Gastroesophageal sphincter (tissue), 4 donors: ENCODE measurements around the gene NABP1. TPM values are rescaled to one million over a fixed set of nuclear protein-coding genes. Genes with fewer than 3 reads are reported as not detected.

ENCODE experiments used
- ATAC-seq: fragments of 150-250 bp; one replicate; pipeline ENCODE4 v1.9.1; 2016; ENCODE audit warnings: mild to moderate bottlenecking, moderate library complexity
- H3K27ac ChIP-seq, 4 donors: fragments of 200-600 bp; sonication (generic) in 3 of 4; 1 replicate in 3 of 4; 2 replicates in 1 of 4; pipeline ENCODE4 v1.5.1; 2016 to 2019
- H3K27me3 ChIP-seq: fragments of 200-600 bp; sonication (generic); one replicate; pipeline ENCODE4 v1.5.1; 2019
- H3K36me3 ChIP-seq, 2 donors: fragments of 200-600 bp; sonication (generic); one replicate each; pipeline ENCODE4 v1.5.1; 2019; ENCODE audit warnings: control low read depth in 1 of 2
- H3K4me1 ChIP-seq, 3 donors: fragments of 200-600 bp; sonication (generic); 1 replicate in 2 of 3; 2 replicates in 1 of 3; pipeline ENCODE4 v1.5.1; 2016 to 2019; ENCODE audit warnings: control low read depth in 2 of 3
- H3K4me3 ChIP-seq, 2 donors: fragments of 200-600 bp; sonication (generic); one replicate each; pipeline ENCODE4 v1.5.1; 2019; ENCODE audit warnings: mild to moderate bottlenecking in 1 of 2, moderate library complexity in 1 of 2
- H3K9me3 ChIP-seq, 3 donors: fragments of 200-600 bp; sonication (generic); one replicate each; pipeline ENCODE4 v1.5.1; 2017 to 2019; ENCODE audit warnings: control low read depth in 2 of 3
- CTCF ChIP-seq, 4 experiments: fragments of 200-600 bp in 2 of 4; fragments of 450-650 bp in 2 of 4; sonication (generic) in 1 of 4; IDR thresholded peaks; one replicate each; pipeline ENCODE4 v1.5.1; 2017 to 2019; ENCODE audit warnings: antibody characterized with exemption in 4 of 4, mild to moderate bottlenecking in 2 of 4, moderate library complexity in 2 of 4
- EP300 ChIP-seq: sonication (generic); formaldehyde crosslinking; IDR thresholded peaks from one replicate; pipeline ENCODE4 v1.6.1; 2017; ENCODE audit warnings: antibody characterized with exemption, mild to moderate bottlenecking
- POLR2A ChIP-seq, 2 donors: fragments of 450-650 bp; IDR thresholded peaks; one replicate each; pipeline ENCODE4 v1.6.1; 2017; ENCODE audit warnings: antibody characterized with exemption in 2 of 2, mild to moderate bottlenecking in 2 of 2, moderate library complexity in 1 of 2
- POLR2AphosphoS5 ChIP-seq: sonication (generic); formaldehyde crosslinking; IDR thresholded peaks from one replicate; pipeline ENCODE4 v1.6.1; 2017; ENCODE audit warnings: antibody characterized with exemption
- WGBS, 2 donors: methylation state at CpG; one replicate each; pipeline ENCODE4 v1.1.5; 2018; ENCODE audit warnings: low coverage in 1 of 2; 5-methylcytosine and 5-hydroxymethylcytosine counted together
- total RNA-seq, 4 donors: library from RNA; depleted of rRNA; stranded (reverse); fragments of >200 nt; gene quantifications; one replicate each; pipeline ENCODE4 v1.1.0, GENCODE V29; 2016

The NABP1 gene
- total RNA-seq, 4 donors from 2014 or later, result 2.8 to 30.7 (median 7.9) TPM

GRCh38 chr2:191713837-191714236 is 35.9 kb downstream of the NABP1 start:
- Histone ChIP-seq H3K36me3 (no peaks in the 10 kb centered on the region), H3K4me1 (no peaks in the 10 kb centered on the region), H3K9me3 (no peaks in the 10 kb centered on the region), H3K4me3 (no peak overlapping the region), H3K27me3 (no peaks in the 10 kb centered on the region), H3K27ac (no peak overlapping the region)
- TF ChIP-seq EP300 (no peak), POLR2AphosphoS5 (no peak), CTCF (IDR thresholded peaks at IDR 0.05) (no peak), POLR2A (IDR thresholded peaks at IDR 0.05) (no peak)
- 86% methylated on average over 1 of the region's 1 CpG; no CpG with 5 or more reads in 1 of the 2 donors for WGBS, 2 donors
- ATAC-seq, result no peak

- Histone ChIP-seq H3K27ac (no peak overlapping the region), H3K36me3 (no peaks in the 10 kb centered on the region), H3K4me1 (no peaks in the 10 kb centered on the region), H3K27me3 (no peaks in the 10 kb centered on the region), H3K9me3 (no peaks in the 10 kb centered on the region), H3K4me3 (no peak overlapping the region)
- no peak for TF ChIP-seq POLR2A (IDR thresholded peaks at IDR 0.05)
- 90 to 97% methylated on average over 3 to 4 of the region's 4 CpGs for WGBS, 2 donors
- ATAC-seq, result no peak
These were observed 37.0 kb downstream of the NABP1 start for GRCh38 chr2:191714925-191715324.

DNA sequence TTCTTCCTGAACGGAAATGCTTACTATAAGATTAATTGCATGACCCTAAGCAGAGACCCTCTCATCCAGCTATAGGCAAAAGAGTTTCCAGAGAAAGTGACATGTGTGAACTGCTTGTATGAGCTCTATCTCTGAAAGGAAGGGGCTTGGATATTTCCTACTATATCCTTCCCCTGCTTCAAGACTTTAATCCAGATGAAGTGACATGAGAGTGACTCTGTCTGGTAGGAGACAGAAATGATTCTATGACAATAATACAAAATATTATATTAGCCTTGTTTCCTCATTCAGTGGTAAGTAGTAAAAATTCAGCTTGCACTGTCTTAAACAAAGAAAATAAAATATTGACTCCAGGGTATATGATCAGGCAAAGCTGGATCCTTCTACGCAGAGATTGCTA is 37.5 kb downstream of the NABP1 start:
- 86 to 100% methylated on average over 1 to 2 of the region's 2 CpGs for WGBS, 2 donors
- TF ChIP-seq POLR2AphosphoS5 (no peak), POLR2A (IDR thresholded peaks at IDR 0.05) (no peak), CTCF (IDR thresholded peaks at IDR 0.05) (no peak), EP300 (no peak)
- ATAC-seq, result no peak
- Histone ChIP-seq H3K9me3 (no peaks in the 10 kb centered on the region), H3K27me3 (no peaks in the 10 kb centered on the region), H3K4me3 (no peak overlapping the region), H3K27ac (no peak overlapping the region), H3K36me3 (no peaks in the 10 kb centered on the region), H3K4me1 (no peaks in the 10 kb centered on the region)

DNA sequence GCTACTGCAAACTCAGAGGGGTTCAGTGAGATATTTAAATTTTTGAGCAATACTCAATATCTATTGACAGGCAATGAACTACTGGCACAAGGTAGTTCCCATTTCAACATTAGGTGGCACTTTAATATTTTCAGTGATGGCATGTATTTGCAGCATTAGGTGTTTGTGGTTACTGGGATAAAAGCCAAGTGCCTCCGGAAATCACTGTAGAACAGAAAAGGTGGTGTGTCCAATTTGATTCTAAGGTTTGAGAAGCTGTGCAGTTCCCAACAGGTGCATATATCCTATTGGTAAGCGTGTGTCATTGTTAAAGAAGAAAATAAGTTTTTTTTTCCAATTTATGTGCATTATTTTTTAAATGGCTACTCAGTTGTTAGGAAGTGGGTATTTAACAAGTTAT is 41.3 kb downstream of the NABP1 start:
- H3K4me3 ChIP-seq, result no peak overlapping the region
- H3K4me1 ChIP-seq, result no peaks in the 10 kb centered on the region
- H3K9me3 ChIP-seq, result no peaks in the 10 kb centered on the region
- H3K36me3 ChIP-seq, result no peaks in the 10 kb centered on the region
- H3K27ac ChIP-seq, result no peak overlapping the region
- no peaks in the 10 kb centered on the region for H3K27me3 ChIP-seq
- ATAC-seq, result no peak
- TF ChIP-seq EP300 (no peak), POLR2A (IDR thresholded peaks at IDR 0.05) (no peak), POLR2AphosphoS5 (no peak), CTCF (IDR thresholded peaks at IDR 0.05) (no peak)
- WGBS, 2 donors, result 75 to 77% methylated on average over 2 of the region's 2 CpGs

DNA sequence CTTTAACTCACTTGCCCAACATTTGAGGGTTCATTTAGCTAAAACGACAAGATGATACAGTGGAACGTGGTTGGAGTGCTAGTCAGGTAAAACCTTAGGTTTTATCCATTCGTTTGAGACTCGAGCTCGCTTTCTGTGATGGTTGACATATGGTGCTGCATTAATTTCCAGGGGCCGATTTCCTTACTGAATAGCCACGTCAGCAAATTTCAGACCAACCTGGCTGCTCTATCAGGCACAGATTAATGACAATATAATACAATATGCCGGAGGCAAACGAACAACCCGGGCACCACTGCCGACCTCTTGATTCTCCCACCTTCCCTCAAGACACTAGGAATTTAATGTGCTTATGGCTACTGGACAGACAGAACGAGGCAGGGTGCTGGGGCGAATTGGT is 42.0 kb downstream of the NABP1 start:
- 92 to 93% methylated on average over 10 to 11 of the region's 13 CpGs for WGBS, 2 donors
- H3K4me1 ChIP-seq, result no peaks in the 10 kb centered on the region
- no peaks in the 10 kb centered on the region for H3K36me3 ChIP-seq
- TF ChIP-seq POLR2A (IDR thresholded peaks at IDR 0.05) (no peak), POLR2AphosphoS5 (no peak), CTCF (IDR thresholded peaks at IDR 0.05) (no peak), EP300 (no peak)
- no peak overlapping the region for H3K4me3 ChIP-seq
- no peaks in the 10 kb centered on the region for H3K9me3 ChIP-seq
- ATAC-seq, result no peak
- no peaks in the 10 kb centered on the region for H3K27me3 ChIP-seq
- no peak overlapping the region for H3K27ac ChIP-seq
